Heart left ventricle (tissue), 13 donors: ENCODE results near the gene ASCL2.

Source experiments
- CTCF ChIP-seq, 12 donors: fragments of 200-600 bp; sonication (generic) in 4 of 12; IDR thresholded peaks; one replicate each; pipeline versions ENCODE4 v1.5.0 to v1.8.0; 2018 to 2022; ENCODE audit warnings: antibody characterized with exemption in 12 of 12, mild to moderate bottlenecking in 5 of 12
- POLR2A ChIP-seq, 2 donors: fragments of 450-650 bp; IDR thresholded peaks; one replicate each; pipeline ENCODE4 v1.6.1; 2017; ENCODE audit warnings: antibody characterized with exemption in 2 of 2, mild to moderate bottlenecking in 2 of 2, moderate library complexity in 2 of 2
- donor health status: ischemic (EF 13 %, LVEDD 7.1; RV severe dilation, severe dysfunction).
- donor health status: DM: no; HTN: yes; CAD: no.
- donor health status: DM: no; HTN: no; CAD: no.
- donor health status: ischemic (EF 25% LVEDD 6.9; RV normal size, moderate dysfunction).
- donor health status: ischemic (EF 25% LVEDD 5.7; RV mildly dilated, moderate dysfunction).
- donor health status: ischemic (EF 35%, LVEDD 5.7; RV mildly dilated, moderate dysfunction).
- donor health status: nonischemic (EF 11% LVEDD 7.7; RV severe dilation, severe dysfunction).
- donor health status: DM: yes; HTN: yes; CAD: no.
- donor health status: PGD.
- donor health status: ischemic (EF 29% LVEDD 5.4; RV normal size, mild dysfunction).
- donor health status: nonischemic (EF 23%, LVEDD 6.1; RV moderate dilation, normal function).

GRCh38 chr11:2248242-2248641 is 22.1 kb downstream of the ASCL2 start:
- TF ChIP-seq CTCF (IDR thresholded peaks at IDR 0.05) (no peak), POLR2A (IDR thresholded peaks at IDR 0.05) (no peak)
